Lower leg skin (tissue), 3 donors: ENCODE measurements around the gene ELFN1.

ENCODE experiments used
- POLR2A ChIP-seq, 2 donors: fragments of 450-650 bp; IDR thresholded peaks; one replicate each; pipeline ENCODE4 v1.6.1; 2016 to 2017; ENCODE audit warnings: antibody characterized with exemption in 2 of 2, mild to moderate bottlenecking in 1 of 2, moderate library complexity in 1 of 2
- TF ChIP-seq, protein P1 (sequence below), 3 donors: fragments of 450-650 bp; IDR thresholded peaks; one replicate each; pipeline ENCODE4 v1.5.1; 2016; ENCODE audit warnings: antibody characterized with exemption in 3 of 3, mild to moderate bottlenecking in 3 of 3, moderate library complexity in 2 of 3

DNA sequence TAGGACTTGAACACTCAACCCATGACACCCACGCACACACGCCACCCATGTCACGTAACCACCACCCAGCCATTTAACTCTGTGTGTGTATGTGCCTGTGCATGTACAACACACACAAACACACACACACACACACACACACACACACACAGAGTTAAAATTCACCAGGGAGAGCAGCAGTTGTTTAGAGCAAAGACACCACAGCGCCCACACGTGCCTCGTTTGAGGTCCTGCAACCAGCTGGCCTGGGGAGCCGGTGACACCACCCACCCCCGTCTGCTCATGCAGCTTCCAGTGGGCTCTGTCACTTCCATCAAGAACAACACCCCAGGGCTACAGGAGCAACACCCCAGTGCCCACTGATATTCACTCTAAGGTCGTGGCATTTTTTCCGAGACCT, 97.4 kb downstream of the ELFN1 start:
- TF ChIP-seq, protein P1, sequence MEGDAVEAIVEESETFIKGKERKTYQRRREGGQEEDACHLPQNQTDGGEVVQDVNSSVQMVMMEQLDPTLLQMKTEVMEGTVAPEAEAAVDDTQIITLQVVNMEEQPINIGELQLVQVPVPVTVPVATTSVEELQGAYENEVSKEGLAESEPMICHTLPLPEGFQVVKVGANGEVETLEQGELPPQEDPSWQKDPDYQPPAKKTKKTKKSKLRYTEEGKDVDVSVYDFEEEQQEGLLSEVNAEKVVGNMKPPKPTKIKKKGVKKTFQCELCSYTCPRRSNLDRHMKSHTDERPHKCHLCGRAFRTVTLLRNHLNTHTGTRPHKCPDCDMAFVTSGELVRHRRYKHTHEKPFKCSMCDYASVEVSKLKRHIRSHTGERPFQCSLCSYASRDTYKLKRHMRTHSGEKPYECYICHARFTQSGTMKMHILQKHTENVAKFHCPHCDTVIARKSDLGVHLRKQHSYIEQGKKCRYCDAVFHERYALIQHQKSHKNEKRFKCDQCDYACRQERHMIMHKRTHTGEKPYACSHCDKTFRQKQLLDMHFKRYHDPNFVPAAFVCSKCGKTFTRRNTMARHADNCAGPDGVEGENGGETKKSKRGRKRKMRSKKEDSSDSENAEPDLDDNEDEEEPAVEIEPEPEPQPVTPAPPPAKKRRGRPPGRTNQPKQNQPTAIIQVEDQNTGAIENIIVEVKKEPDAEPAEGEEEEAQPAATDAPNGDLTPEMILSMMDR (IDR thresholded peaks at IDR 0.05), result no peak
- TF ChIP-seq POLR2A (IDR thresholded peaks at IDR 0.05), result no peak
